CD4-positive, alpha-beta T cell treated with Interleukin-21 for 1 hour (primary cell): Measurements from ENCODE around the gene CNBP.

ENCODE experiments used
- DNase-seq: peaks from one replicate; pipeline ENCODE4 v3.0.0-alpha.2; 2020

CNBP gene

GRCh38 chr3:129130291-129130813 lies 53.3 kb downstream of the CNBP start:
- no peak for DNase-seq

GRCh38 chr3:129128357-129129155 lies 55.1 kb downstream of the CNBP start:
- no peak for DNase-seq

- no peak for DNase-seq
These were observed 56.9 kb downstream of the CNBP start for GRCh38 chr3:129126726-129127280.

DNA sequence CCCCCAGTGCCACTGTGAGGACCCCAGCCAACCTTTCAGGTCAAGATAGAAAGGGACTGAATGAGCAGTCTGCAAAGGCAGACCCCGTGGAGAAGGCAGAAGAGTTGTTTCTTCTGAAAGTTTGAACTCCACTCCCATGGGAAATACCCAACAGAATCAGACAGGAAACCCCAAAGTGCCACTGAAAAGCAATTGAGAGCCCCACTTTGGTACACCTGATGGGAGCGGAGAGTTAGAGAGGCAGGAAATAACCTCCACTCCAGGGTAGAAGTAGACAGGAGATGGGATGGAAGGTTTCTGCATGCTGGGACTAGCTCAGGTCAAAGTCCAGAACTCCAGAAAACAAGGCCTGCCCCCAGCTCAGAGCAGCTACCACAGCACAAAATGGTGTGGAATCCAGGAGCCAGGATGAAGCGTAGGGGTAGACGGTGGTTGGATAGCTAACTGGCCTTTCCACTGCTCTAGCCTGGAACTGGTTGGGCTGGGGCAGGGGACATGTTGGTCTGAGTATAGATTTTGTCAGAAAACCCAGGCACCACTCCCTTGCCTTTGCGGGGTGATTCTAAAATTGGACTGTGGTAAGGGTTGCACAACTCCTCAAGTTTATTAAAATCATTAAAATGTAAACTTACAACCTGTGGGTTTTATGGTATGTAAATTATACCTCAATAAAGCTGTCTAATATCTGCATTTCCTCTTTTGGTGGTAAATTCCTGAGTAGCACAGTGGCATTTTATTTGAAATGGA lies 60.2 kb downstream of the CNBP start:
- peak; percentile 37 for DNase-seq

DNA sequence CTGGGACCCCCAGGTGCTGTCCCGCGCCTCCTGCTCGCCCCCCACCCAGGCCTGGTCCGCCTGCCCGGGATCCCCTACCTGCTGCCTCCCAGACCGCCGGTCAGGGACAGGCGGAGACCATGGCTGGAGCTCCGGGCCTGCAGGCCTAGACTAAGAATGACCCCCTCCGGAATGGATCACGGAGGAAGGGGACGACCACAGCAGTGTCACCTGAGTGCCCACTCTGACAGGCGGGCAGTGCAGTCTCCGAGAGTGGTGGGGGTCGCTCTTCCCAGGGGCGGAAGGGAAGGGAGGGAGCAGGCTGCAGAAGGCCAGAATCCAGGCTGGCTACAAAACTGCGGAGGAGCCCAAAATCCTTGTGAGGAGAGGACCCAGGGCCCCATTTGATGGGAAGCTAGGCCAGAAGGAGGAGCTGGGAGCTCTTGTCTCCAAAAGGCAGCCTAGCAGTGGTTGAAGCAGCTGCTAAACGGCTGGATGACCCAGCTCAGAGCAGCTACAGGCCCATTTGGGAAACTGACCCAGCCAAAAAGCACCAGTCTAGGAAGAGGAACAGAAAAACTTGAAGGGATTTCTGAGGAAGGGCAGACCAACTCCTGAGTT lies 61.2 kb downstream of the CNBP start:
- no peak for DNase-seq

DNA sequence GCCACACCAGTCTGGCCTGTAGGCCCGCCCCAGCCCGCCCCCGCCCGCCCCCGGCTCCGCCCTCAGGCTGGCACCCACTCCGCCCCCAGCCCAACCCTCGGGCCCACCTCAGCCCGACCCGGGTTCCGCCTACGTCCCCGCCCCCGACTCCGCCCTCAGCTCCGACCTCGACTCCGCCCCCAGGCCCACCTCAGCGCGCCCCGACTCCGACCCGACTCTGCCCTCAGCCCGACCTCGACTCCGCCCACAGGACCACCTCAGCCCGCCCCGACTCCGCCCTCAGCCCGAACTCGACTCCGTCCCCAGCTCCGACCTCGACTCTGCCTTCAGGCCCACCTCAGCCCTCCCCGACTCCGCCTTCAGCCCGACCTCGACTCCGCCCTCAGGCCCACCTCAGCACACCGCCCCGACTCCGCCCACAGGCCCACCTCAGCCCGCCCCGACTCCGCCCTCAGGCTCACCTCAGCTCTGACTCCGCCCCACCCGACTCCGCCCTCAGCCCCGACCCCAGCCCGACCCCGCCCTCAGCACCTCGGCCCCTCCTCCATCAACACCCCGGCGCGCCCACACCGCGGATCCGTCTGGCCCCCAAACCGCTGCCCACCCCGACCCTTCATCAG lies 61.8 kb downstream of the CNBP start, which contains the start of gene RAB43:
Gene RAB43, minus strand, starts transcription at position 13 of the 620 bp plus-strand sequence. CDS start 315 bp downstream, outside the sequence.
- DNase-seq: peak; percentile 90

DNA sequence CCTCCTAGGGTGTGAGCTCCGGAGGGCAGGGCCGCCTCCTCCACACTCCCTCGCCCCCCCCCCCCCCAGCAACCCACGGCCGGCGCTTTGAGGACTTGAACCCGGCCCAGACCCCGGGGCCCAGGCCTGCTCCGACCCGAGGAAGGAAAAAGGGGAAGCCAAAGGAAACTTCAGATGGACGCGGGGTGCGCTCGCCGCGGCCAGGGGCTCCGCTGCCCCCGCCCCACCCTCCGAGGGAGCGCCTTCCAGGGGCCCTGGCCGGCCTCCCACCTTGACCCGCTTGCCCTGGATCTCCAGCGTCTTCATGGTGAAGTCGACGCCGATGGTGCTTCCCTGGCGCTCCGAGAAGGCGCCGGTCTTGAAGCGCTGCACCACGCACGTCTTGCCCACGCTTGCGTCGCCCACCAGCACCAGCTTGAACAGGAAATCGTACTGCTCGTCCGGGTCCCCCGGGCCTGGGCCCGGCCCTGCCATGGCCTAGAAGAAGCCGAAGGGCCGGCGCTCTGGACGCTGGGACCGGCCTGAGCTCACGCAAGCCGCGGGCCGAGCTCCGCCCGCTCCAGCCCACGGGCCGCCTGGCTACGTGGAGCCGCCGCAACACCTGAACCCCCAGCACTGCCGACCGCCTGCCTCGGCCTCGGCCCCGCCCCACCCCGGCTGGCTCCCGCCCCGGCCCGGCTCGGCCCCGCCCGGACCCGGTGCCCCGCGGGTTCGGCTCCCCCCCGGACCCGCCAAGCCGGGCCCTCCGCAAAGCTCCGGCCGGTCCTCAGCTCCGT lies 62.5 kb downstream of the CNBP start:
- no peak for DNase-seq

- DNase-seq: peak; percentile 94
These were observed 63.3 kb downstream of the CNBP start for GRCh38 chr3:129120254-129121004.

DNA sequence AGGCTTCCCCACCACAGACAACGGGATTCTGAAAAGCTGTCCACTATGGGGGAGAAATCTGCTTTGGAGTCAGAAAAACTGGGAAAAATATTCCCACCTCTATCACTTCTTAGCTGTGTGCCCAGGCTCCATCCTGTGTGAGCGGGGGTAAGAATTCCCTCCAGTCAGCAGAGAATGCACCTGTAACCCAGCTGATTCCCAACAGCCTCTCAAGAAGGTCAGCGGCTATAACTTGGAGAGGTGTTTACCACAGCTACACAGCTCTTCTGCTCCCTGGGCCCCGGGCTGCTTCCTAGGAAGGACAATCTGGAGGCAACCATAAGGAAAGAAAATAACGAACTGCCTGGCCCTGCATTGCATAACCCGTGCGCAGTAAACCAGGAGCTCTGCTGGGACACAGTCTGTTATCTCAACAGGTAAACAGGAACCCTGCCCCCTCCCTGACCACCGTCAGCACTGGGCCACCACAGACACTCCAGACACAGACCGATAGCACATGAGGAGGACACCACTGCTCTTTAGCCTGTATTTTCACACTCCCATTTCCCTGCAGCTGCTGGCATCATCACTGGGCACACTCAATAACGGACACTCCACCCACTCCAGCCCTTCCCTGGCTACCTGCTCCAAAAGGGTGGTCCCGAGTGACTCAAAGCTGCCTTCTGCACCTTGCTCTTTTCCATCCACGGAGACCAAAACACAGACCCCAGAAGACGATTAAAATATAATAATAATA lies 64.2 kb downstream of the CNBP start:
- DNase-seq: peak; percentile 15

GRCh38 chr3:129118745-129119144 lies 65.0 kb downstream of the CNBP start:
- peak; percentile 83 for DNase-seq
